ENCODE measurements around the gene MACROH2A1. TPM values are rescaled to one million over a fixed set of nuclear protein-coding genes. Genes with fewer than 3 reads are reported as not detected.

MACROH2A1 gene
- total and polyA plus RNA-seq, 2 donors from 2014 or later: 99.4 to 144 TPM

- Histone ChIP-seq H3K4me1 (ENCODE audit: control insufficient read depth in 2 of 3, insufficient read depth in 2 of 3, low read depth in 1 of 3, low read length in 3 of 3) (peaks cover 0 to 4% (median 0%) of the 10 kb centered on the region in 3 donors), H3K9me3 (ENCODE audit: control insufficient read depth in 2 of 3, insufficient read depth in 1 of 3, low read length in 3 of 3) (no peaks in the 10 kb centered on the region), H3K27me3 (ENCODE audit: control insufficient read depth, insufficient read depth, low read length) (no peaks in the 10 kb centered on the region), H3K36me3 (ENCODE audit: control insufficient read depth in 2 of 3, insufficient read depth in 3 of 3, low read length in 3 of 3) (peaks cover 0 to 9% (median 2%) of the 10 kb centered on the region in 3 donors), H3K4me3 (ENCODE audit: low read length in 3 of 3) (no peak overlapping the region), H3K9ac (ENCODE audit: low read length in 3 of 3) (no peak overlapping the region), H3K27ac (ENCODE audit: low read depth in 2 of 2, low read length in 2 of 2) (no peak overlapping the region)
- intact Hi-C loops (cut with DNase I): no loop called here
- TF ChIP-seq CTCF (IDR thresholded peaks at IDR 0.05; ENCODE audit: borderline replicate concordance, extremely low read depth, insufficient read depth): peak; percentile 41
- DNase-seq (peak in 2 of 5 donors; percentile 82 to 84), FAIRE-seq (no peak)
Observed at GRCh38 chr5:135332519-135333150, 66.4 kb downstream of the MACROH2A1 start.

GRCh38 chr5:135331612-135332011, 67.4 kb downstream of the MACROH2A1 start:
- H3K4me1 ChIP-seq (ENCODE audit: control insufficient read depth in 2 of 3, insufficient read depth in 2 of 3, low read depth in 1 of 3, low read length in 3 of 3): peaks cover 0 to 4% (median 0%) of the 10 kb centered on the region in 3 donors
- no peak for TF ChIP-seq CTCF (IDR thresholded peaks at IDR 0.05; ENCODE audit: borderline replicate concordance, extremely low read depth, insufficient read depth)
- H3K27ac ChIP-seq (ENCODE audit: low read depth in 2 of 2, low read length in 2 of 2): no peak overlapping the region
- intact Hi-C loops (cut with DNase I): no loop called here
- FAIRE-seq (no peak), DNase-seq (no peak)
- H3K4me3 ChIP-seq (ENCODE audit: low read length in 3 of 3): no peak overlapping the region
- H3K9me3 ChIP-seq (ENCODE audit: control insufficient read depth in 2 of 3, insufficient read depth in 1 of 3, low read length in 3 of 3): no peaks in the 10 kb centered on the region
- no peaks in the 10 kb centered on the region for H3K27me3 ChIP-seq (ENCODE audit: control insufficient read depth, insufficient read depth, low read length)
- peaks cover 0 to 2% (median 0%) of the 10 kb centered on the region in 3 donors for H3K36me3 ChIP-seq (ENCODE audit: control insufficient read depth in 2 of 3, insufficient read depth in 3 of 3, low read length in 3 of 3)
- H3K9ac ChIP-seq (ENCODE audit: low read length in 3 of 3): no peak overlapping the region

DNA sequence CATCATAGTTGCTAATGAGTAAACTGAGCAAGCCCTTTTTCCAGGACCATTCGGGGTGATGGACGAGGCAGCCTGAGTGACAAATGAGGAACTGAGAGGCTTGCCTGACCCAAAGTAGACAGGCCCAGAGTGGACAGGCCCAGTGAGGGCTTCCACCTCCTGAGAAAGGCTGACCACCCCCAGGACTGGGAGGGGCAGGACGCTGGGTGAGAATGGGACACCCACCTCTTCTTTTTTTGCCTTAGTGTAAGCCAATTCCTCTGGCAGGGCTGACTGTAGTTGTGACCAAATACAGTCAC, 68.3 kb downstream of the MACROH2A1 start:
- H3K27ac ChIP-seq (ENCODE audit: low read depth in 2 of 2, low read length in 2 of 2): no peak overlapping the region
- H3K4me3 ChIP-seq (ENCODE audit: low read length in 3 of 3): no peak overlapping the region
- FAIRE-seq: no peak
- DNase-seq: no peak
- intact Hi-C loops (cut with DNase I): no loop called here
- H3K27me3 ChIP-seq (ENCODE audit: control insufficient read depth, insufficient read depth, low read length): no peaks in the 10 kb centered on the region
- H3K4me1 ChIP-seq (ENCODE audit: control insufficient read depth in 2 of 3, insufficient read depth in 2 of 3, low read depth in 1 of 3, low read length in 3 of 3): peaks cover 0 to 4% (median 0%) of the 10 kb centered on the region in 3 donors
- TF ChIP-seq CTCF (IDR thresholded peaks at IDR 0.05; ENCODE audit: borderline replicate concordance, extremely low read depth, insufficient read depth): no peak
- no peak overlapping the region for H3K9ac ChIP-seq (ENCODE audit: low read length in 3 of 3)
- H3K9me3 ChIP-seq (ENCODE audit: control insufficient read depth in 2 of 3, insufficient read depth in 1 of 3, low read length in 3 of 3): no peaks in the 10 kb centered on the region
- H3K36me3 ChIP-seq (ENCODE audit: control insufficient read depth in 2 of 3, insufficient read depth in 3 of 3, low read length in 3 of 3): no peaks in the 10 kb centered on the region
